AG08396 (cell line): ENCODE results near the gene C12orf42.
"Not testable (repeated sequence)": the region's sequence is repeated elsewhere in the genome, so short reads cannot be mapped to it uniquely, and the experiment has no call there.

ENCODE experiments used
- DNase-seq: peaks from one replicate; pipeline ENCODE4 v3.0.0; 2012; ENCODE audit warnings: low spot score, mixed read lengths

C12orf42 gene

DNA sequence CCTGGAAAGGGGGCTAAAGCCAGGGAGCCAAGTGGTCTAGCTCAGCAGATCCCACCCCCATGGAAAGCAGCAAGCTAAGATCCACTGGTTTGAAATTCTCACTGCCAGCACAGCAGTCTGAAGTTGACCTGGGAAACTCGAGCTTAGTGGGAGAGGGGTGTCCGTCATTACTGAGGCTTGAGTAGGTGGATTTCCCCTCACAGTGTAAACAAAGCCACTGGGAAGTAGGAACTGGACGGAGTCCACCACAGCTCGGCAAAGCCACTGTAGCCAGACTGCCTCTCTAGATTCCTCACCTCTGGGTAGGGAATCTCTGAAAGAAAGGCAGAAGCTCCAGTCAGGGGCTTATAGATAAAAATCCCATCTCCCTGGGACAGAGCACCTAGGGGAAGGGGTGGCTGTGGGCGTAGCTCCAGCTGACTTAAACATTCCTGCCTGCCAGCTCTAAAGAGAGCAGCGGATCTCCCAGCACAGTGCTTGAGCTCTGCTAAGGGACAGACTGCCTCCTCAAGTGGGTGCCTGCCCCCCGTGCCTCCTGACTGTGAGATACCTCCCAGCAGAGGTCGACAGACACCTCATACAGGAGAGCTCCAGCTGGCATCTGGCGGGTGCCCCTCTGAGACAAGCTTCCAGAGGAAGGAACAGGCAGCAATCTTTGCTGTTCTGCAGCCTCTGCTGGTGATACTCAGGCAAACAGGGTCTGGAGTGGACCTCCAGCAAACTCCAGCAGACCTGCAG lies 70.8 kb downstream of the C12orf42 start:
- DNase-seq = not testable (repeated sequence)

GRCh38 chr12:103423516-103423910 lies 72.3 kb downstream of the C12orf42 start:
- DNase-seq = no peak

- no peak for DNase-seq
Observed at GRCh38 chr12:103422746-103423515, 72.8 kb downstream of the C12orf42 start.

DNA sequence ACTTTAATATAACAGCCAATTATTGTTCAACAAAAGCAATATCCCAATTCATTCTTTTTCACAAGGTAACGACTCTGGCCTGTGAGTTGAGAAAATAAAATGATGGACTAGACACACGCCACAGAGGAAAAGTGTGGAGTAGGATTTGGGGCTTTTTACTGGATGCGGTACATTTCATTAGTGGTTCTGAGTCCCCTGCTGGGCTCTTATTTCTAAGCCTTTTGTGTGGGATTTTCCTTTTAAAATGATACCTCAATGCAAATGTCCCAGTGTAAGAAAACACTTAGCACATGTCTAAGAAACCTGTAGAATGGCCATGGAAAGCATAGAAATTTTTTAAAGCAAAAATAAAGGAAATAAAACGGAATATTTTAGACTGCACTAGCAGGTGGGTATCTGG lies 73.4 kb downstream of the C12orf42 start:
- DNase-seq = no peak

DNA sequence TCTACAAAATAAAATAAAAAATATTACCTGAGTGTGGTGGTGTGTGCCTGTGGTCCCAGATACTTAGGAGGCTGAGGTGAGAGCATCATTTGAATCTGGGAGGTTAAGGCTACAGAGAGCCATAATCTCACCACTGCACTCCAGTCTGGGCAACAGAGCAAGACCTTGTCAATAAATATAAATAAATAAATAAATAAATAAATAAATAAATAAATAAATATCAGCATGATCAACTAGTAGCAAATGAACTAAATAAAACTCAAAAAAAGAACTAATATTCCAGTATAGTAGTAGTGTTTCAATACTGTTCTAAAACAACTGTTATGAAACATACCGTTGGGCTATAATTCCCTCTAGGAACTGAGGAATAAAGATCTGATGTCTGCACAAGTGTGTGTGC lies 74.4 kb downstream of the C12orf42 start:
- DNase-seq = no peak

GRCh38 chr12:103415681-103416080 lies 80.1 kb downstream of the C12orf42 start:
- no peak for DNase-seq

DNA sequence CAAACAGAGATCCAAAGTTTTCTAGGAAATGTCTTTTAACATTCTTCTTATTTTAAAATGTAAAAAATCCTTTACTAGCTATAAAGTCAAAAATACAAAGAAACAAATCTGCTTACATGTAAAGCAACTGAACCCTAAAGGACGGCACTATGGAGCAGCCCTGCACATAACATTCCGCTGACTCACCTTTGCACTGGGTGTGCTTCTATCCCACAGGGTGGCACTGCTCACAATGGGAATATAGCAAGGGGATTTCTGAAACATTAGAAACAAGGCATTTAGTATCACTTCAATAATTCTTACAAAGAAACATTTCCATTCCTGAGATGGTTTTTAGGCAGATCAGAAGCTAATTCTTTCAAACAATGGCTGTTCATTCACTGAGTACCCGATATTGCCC lies 94.3 kb downstream of the C12orf42 start:
- no peak for DNase-seq

GRCh38 chr12:103399986-103400385 lies 95.8 kb downstream of the C12orf42 start:
- DNase-seq = no peak

GRCh38 chr12:103397536-103397935 lies 98.2 kb downstream of the C12orf42 start:
- DNase-seq = no peak

DNA sequence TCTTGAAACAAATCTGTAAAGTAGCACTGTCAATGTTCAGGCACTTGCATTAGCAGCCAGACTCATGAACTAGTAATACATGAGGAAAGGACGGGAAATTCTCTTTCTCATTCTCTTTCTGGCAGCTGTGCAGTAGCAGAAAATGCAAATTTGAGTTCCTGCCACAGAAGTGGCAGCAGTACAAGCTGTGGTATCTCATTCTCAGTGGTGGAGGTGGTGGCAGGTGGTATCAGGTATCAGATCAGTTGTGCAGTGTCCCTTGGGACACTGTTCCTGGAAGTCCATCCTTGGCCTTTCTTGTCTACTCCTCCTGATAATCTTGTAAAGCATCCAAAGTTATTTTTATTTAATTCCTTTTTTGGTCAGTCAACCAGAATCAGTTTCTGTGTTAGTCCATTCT lies 103.0 kb downstream of the C12orf42 start:
- no peak for DNase-seq

DNA sequence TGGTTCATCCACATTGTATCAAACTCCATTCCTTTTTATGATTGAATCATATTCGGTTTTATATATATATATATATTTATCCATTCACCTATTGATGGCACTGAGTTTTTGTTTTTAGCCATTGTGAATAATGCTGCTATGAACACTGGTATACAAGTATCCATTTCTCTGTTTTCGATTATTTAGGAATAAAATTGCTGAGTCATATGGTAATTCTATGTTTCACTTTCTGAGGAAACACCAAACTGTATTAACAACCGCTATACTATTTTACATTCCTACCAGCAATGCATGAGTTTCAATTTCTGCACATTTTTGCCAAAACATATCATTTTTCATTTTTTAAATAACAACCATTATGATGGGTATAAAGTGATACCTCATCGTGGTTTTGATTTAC lies 104.7 kb downstream of the C12orf42 start:
- no peak for DNase-seq

GRCh38 chr12:103387385-103387784 lies 108.4 kb downstream of the C12orf42 start:
- DNase-seq = no peak

- no peak for DNase-seq
Observed at GRCh38 chr12:103386451-103386850, 109.3 kb downstream of the C12orf42 start.

GRCh38 chr12:103382736-103383346 lies 112.9 kb downstream of the C12orf42 start:
- DNase-seq = no peak

DNA sequence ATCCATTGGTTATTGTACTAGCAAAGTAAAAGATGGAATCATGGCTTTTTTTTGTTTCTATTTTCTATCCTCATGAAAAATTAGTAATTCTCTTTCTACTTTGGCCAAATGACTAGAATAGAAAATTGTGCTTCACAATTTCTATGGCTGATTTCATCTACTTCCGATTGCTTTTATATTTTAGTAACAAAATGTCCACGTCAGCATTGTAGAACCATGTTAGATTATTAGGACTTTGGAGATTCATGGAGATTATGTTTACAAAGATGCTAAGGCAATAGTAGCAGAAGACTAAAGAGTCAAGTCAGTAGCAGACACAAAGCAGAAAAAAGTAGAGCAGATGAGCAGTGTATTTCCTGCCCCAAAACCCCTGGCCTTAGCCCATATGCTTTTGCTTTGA lies 113.6 kb downstream of the C12orf42 start:
- DNase-seq = no peak

DNA sequence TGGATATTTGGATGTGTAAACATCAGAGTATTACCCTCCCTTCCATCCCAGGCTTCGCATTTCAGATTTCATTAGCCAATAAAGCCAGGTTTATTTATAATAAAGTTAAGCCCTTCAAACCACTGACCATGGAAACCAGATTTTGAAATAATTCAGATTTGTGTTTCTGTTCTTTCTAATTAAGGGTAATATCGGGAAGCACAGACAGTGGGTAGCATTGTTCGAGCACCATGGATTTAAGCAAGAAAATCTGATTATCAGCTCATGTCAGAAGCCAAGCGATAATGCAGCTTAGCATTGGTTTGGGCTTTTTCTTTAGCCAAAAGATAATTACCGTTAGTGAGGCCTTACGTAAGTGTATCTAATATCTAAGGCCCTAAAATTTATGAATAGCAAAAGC lies 116.1 kb downstream of the C12orf42 start:
- no peak for DNase-seq

GRCh38 chr12:103373088-103373523 lies 122.7 kb downstream of the C12orf42 start:
- DNase-seq = no peak

DNA sequence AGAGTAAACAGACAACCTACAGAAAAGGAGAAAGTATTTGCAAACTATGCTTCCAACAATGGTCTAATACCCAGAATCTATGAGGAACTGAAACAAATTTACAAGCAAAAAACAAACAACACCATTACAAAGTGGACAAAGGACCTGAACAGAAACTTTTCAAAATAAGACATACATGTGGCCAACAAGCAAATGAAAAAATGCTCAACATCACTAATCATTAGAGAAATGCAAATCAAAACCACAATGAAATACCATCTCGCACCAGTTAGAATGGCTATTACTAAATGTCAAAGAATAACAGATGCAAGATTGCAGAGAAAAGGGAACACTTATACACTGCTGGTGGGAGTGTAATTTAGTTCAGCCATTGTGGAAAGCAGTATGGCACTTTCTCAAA lies 125.8 kb downstream of the C12orf42 start:
- no peak for DNase-seq

GRCh38 chr12:103368167-103368566 lies 127.6 kb downstream of the C12orf42 start:
- no peak for DNase-seq

DNA sequence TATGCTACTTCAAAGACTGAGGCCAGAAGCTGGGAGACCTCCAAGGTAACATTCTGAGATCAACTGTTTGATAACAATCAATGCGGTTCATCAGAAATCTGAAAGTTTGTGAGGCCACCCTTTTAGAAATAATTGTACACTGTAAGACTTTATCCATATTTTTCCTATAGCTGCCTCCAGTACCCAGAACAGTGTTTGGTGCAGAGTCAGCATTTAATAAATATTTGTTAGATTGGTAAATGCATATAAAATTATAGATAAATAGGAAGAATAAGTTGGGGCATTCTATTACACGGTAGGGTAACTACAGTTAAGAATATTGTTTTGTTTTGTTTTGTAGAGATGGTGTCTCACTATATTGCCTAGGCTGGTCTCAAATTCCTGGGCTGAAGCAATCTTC lies 141.4 kb downstream of the C12orf42 start:
- DNase-seq = no peak

DNA sequence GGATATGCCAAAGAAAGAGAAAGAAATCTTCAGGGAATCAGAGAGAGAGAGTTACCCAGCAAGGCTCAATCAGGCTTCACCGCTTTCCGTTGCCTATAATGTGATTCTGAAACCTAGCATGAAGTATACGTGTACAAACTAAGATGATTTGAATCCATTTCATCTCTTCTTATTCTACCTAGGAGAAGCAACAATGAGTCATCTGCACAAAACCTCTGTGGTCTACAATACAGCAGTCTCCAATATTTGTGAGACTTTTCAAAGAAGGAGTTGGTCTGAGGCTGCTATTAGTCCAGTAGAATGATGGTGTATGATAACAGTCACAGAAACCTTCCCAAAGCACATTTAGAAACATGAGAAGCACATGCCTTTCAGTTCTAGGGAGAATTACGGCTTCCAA lies 141.9 kb downstream of the C12orf42 start:
- no peak for DNase-seq

DNA sequence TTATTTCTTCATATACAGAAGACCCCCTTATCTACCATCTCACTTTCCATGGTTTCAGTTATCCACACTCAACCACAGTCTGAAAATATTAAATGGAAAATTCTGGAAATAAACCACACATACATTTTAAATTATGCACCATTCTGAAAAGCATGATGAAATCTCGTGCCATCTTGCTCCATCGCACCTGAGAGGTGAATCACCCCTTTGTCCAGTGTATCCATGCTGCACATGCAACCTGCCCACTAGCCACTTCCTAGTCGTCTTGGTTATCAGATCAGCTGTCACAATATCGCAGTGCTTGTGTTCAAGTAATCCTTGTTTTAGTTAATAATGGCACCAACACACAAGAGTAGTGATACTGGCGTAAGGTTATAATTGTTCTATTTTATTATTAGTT lies 145.7 kb downstream of the C12orf42 start:
- no peak for DNase-seq

GRCh38 chr12:103348935-103349334 lies 146.8 kb downstream of the C12orf42 start:
- DNase-seq = no peak
